ENCODE measurements around the gene KCNJ11.
"Not testable (repeated sequence)": the region's sequence is repeated elsewhere in the genome, so short reads cannot be mapped to it uniquely, and the experiment has no call there.

Gene KCNJ11

GRCh38 chr11:17388609-17389210 lies at the start of gene KCNJ11:
TSS of gene KCNJ11 (minus strand) at chr11:17388659. CDS start at chr11:17388091, 568 bp downstream.
- peak; percentile 37 to 43 for DNase-seq

- no peak for DNase-seq
Measured at GRCh38 chr11:17437366-17437765, 48.9 kb upstream of the KCNJ11 start.

GRCh38 chr11:17434108-17434507 lies 45.6 kb upstream of the KCNJ11 start:
- no peak for DNase-seq

DNA sequence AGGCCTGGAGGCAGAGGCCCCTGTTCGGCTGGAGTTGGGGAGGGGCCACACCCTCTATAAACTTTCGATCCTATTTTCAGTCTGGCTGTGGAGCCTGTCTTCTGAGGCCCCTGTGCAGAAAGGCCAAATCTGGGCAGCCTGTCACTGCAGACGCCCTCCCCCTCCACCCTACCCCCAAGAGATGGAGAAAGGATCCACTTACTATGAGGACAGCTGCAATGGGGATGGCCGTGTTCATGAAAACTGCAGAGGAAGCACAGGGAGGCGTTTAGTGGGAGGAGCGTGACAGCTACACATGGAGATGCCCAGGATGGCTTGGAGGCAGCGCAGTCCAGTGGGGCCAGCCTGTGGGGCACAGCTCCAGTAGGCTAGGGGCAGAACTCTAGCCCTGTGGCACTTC lies 43.5 kb upstream of the KCNJ11 start:
- DNase-seq: no peak

- DNase-seq: no peak
Measured at GRCh38 chr11:17431139-17431538, 42.7 kb upstream of the KCNJ11 start.

GRCh38 chr11:17430616-17431015 lies 42.2 kb upstream of the KCNJ11 start:
- DNase-seq: no peak

DNA sequence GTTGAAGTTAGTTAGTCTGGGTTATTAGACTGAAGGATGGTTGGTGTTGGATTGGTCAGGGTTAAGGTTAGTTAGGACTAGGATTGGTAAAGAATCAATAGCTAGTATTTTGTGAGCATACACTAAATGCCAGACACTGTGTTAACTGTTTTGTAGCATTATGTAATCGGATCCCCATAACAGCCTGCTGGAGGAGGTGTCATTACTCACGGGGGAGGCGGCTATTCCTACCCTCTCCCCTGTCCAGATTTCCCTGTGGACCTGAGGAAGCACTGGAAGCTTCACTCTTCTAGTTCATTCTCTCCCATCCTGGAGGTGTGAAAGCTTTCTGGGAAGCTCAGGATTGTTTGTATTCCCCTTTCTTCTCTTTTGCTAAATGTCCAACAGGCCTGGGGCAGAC lies 40.5 kb upstream of the KCNJ11 start:
- no peak for DNase-seq

GRCh38 chr11:17428261-17428660 lies 39.8 kb upstream of the KCNJ11 start:
- no peak for DNase-seq

GRCh38 chr11:17426233-17426632 lies 37.8 kb upstream of the KCNJ11 start:
- not testable (repeated sequence) for DNase-seq

- no peak for DNase-seq
Measured at GRCh38 chr11:17423533-17424310, 35.3 kb upstream of the KCNJ11 start.

- no peak for DNase-seq
Measured at GRCh38 chr11:17421781-17422180, 33.3 kb upstream of the KCNJ11 start.

DNA sequence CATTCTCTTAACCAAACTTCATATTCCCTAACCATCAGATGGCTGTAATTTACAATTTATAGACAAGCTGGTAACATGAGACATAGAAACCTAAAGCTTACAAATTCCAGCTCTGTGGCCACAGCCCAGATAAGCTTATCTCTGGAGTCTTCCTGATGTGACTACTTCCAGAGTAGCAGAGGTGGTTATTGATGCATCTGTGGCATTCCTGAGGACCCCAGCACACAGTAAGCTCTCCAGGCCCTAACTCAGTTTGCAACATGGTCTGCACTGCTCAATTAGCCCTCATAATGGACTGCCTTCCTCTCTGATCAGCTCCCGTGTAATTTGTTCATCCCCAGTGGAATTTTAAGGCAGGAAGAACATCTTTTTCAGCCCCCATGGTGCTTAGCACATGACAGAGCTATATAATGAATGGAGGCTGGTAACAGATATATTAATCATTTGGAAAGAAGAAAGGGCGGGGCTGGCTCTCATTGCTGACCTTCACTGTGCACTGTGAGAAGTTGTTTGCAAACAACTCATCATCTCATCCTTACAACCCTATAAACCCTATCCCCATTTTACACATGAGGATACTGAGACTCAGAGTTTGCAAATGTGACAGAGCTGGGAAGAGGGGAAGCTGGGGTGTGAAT lies 30.1 kb upstream of the KCNJ11 start:
- DNase-seq: no peak

- DNase-seq: no peak
Measured at GRCh38 chr11:17416492-17416891, 28.0 kb upstream of the KCNJ11 start.

- no peak for DNase-seq
Measured at GRCh38 chr11:17415523-17416104, 27.2 kb upstream of the KCNJ11 start.

DNA sequence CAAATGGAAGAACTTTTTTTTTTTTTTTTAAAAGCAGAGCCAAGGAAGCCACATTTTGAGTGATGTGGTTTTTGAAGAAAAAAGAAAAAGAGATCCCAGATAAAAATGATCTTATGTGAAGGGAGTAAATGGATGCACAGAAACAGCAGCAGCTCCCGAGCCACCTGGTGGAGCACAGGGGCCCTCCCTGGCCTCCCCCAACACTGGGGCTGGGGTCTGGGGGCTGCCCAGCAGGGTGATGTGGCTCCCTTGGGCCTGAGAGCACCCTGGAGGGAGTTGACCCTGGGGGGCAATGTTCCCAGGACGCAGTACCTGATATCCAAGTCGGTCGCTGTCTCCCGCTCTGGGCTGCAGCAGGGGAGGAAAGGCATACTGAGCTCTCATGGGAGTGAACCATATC lies 26.5 kb upstream of the KCNJ11 start:
- no peak for DNase-seq

DNA sequence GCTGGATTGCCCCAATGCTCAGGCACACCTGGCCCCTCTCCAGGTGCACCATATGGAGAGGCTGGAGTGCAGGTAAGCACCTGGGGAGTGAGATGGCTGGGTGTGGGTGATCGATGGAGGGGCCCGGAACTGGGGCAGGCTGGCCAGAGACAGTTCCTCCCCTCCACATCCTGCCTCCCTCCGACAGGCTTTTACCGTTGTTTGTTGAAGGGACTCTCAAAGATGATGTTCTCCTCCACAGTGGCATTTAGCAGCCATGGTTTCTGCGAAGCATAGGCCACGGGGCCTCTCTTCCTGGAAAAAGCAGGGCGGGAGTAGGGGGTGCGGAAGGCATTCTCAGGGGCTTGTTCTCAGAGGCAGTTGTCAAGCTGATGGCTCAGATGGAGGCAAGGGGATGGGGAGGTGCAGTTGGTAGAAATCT lies 25.9 kb upstream of the KCNJ11 start:
- DNase-seq: no peak

GRCh38 chr11:17413414-17414316 lies 25.2 kb upstream of the KCNJ11 start:
- no peak for DNase-seq

GRCh38 chr11:17412488-17413180 lies 24.2 kb upstream of the KCNJ11 start:
- DNase-seq: no peak

- DNase-seq: no peak
Measured at GRCh38 chr11:17411418-17411817, 23.0 kb upstream of the KCNJ11 start.

GRCh38 chr11:17410606-17411379 lies 22.3 kb upstream of the KCNJ11 start:
- DNase-seq: no peak

GRCh38 chr11:17408641-17409040 lies 20.2 kb upstream of the KCNJ11 start:
- DNase-seq: no peak

Data from Kasumi-1 (cell line).